Mesenteric fat pad (tissue), 1 donor: ENCODE measurements around the gene AUTS2. TPM values are rescaled to one million over a fixed set of nuclear protein-coding genes. Genes with fewer than 3 reads are reported as not detected.

ENCODE experiments used
- DNase-seq: peaks from one replicate; pipeline ENCODE4 v3.0.0-alpha.2; 2020; ENCODE audit warnings: low spot score
- total RNA-seq: library from RNA; stranded (reverse); fragmentation: NEBNext Ultra II Directional; extraction: Animal tissue kit (Norgen Biotek cat#: 25700); gene quantifications from one replicate; pipeline ENCODE4 v1.2.1, GENCODE V29; 2021
- donor health status: DM: yes; HTN: yes; CAD: no.

AUTS2 gene
- total RNA-seq, 1 donor from 2014 or later, result 28.1 TPM

- DNase-seq, result no peak
Measured at GRCh38 chr7:69962186-69963065, 364.2 kb downstream of the AUTS2 start.

GRCh38 chr7:69963393-69963792, 365.1 kb downstream of the AUTS2 start:
- DNase-seq, result no peak

- DNase-seq, result no peak
Measured at GRCh38 chr7:69966766-69967591, 368.7 kb downstream of the AUTS2 start.

GRCh38 chr7:69967689-69968450, 369.6 kb downstream of the AUTS2 start:
- DNase-seq, result no peak

- DNase-seq, result no peak
Measured at GRCh38 chr7:69968969-69969556, 370.8 kb downstream of the AUTS2 start.

GRCh38 chr7:69981646-69982045, 383.4 kb downstream of the AUTS2 start:
- DNase-seq, result no peak

- DNase-seq, result no peak
Measured at GRCh38 chr7:69982197-69982596, 383.9 kb downstream of the AUTS2 start.

GRCh38 chr7:69989551-69989950, 391.3 kb downstream of the AUTS2 start:
- DNase-seq, result no peak

GRCh38 chr7:69992938-69993337, 394.7 kb downstream of the AUTS2 start:
- no peak for DNase-seq

GRCh38 chr7:69994218-69994617, 395.9 kb downstream of the AUTS2 start:
- DNase-seq, result no peak

- DNase-seq, result no peak
Measured at GRCh38 chr7:69994886-69995542, 396.7 kb downstream of the AUTS2 start.

GRCh38 chr7:69996121-69996520, 397.8 kb downstream of the AUTS2 start:
- no peak for DNase-seq

GRCh38 chr7:70000737-70001348, 402.6 kb downstream of the AUTS2 start:
- DNase-seq, result no peak

- DNase-seq, result no peak
Measured at GRCh38 chr7:70005480-70005879, 407.2 kb downstream of the AUTS2 start.

- DNase-seq, result no peak
Measured at GRCh38 chr7:70005891-70006260, 407.6 kb downstream of the AUTS2 start.

GRCh38 chr7:70006261-70006920, 408.1 kb downstream of the AUTS2 start:
- no peak for DNase-seq

- DNase-seq, result no peak
Measured at GRCh38 chr7:70008466-70008865, 410.2 kb downstream of the AUTS2 start.

- DNase-seq, result no peak
Measured at GRCh38 chr7:70014472-70015177, 416.4 kb downstream of the AUTS2 start.

GRCh38 chr7:70015353-70015752, 417.1 kb downstream of the AUTS2 start:
- no peak for DNase-seq
